DMS153 (cell line): Measurements from ENCODE around the gene TAF11L13.
"Not testable (repeated sequence)": the region's sequence is repeated elsewhere in the genome, so short reads cannot be mapped to it uniquely, and the experiment has no call there.

Experiments
- DNase-seq: peaks from one replicate; lab custom pipeline; 2025; lab: John Stamatoyannopoulos, UW

TAF11L13 gene

DNA sequence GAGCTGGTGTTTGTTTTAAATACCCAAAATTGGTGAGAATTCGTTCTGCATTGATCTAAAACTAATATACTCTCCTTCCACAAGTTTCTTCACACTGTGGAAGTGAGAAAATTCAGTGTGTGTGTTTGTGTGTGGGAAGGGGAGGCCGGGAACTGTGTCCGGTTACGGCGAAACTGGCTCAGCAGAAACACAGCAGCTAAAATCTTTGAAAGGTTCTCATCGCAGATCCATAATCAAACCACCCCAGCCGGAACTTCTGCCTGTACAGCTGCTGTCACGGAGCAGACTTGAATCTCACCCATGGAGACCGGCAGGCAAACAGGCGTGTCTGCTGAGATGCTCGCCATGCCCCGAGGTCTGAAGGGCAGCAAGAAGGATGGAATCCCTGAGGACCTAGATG, at the start of gene TAF11L13:
TSS of gene TAF11L13 (plus strand) at position 301 of the 400 bp plus-strand sequence.
- not testable (repeated sequence) for DNase-seq

GRCh38 chr5:17585658-17586057, 46.2 kb upstream of the TAF11L13 start, which contains the start of gene TAF11L7:
TSS of gene TAF11L7 (minus strand) at chr5:17585758.
- DNase-seq: not testable (repeated sequence)

DNA sequence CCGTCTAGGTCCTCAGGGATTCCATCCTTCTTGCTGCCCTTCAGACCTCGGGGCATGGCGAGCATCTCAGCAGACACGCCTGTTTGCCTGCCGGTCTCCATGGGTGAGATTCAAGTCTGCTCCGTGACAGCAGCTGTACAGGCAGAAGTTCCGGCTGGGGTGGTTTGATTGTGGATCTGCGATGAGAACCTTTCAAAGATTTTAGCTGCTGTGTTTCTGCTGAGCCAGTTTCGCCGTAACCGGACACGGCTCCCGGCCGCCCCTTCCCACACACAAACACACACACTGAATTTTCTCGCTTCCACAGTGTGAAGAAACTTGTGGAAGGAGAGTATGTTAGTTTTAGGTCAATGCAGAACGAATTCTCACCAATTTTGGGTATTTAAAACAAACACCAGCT, 41.0 kb upstream of the TAF11L13 start, which contains the start of gene TAF11L8:
TSS of gene TAF11L8 (minus strand) at position 101 of the 400 bp plus-strand sequence.
- not testable (repeated sequence) for DNase-seq

DNA sequence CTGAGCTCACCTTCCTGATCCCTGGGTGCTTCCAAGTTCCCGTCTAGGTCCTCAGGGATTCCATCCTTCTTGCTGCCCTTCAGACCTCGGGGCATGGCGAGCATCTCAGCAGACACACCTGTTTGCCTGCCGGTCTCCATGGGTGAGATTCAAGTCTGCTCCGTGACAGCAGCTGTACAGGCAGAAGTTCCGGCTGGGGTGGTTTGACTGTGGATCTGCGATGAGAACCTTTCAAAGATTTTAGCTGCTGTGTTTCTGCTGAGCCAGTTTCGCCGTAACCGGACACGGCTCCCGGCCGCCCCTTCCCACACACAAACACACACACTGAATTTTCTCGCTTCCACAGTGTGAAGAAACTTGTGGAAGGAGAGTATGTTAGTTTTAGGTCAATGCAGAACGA, 37.6 kb upstream of the TAF11L13 start, which contains the start of gene TAF11L9:
TSS of gene TAF11L9 (minus strand) at position 140 of the 400 bp plus-strand sequence.
- DNase-seq: not testable (repeated sequence)

DNA sequence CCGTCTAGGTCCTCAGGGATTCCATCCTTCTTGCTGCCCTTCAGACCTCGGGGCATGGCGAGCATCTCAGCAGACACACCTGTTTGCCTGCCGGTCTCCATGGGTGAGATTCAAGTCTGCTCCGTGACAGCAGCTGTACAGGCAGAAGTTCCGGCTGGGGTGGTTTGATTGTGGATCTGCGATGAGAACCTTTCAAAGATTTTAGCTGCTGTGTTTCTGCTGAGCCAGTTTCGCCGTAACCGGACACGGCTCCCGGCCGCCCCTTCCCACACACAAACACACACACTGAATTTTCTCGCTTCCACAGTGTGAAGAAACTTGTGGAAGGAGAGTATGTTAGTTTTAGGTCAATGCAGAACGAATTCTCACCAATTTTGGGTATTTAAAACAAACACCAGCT, 34.2 kb upstream of the TAF11L13 start, which contains the start of gene TAF11L10:
TSS of gene TAF11L10 (minus strand) at position 101 of the 400 bp plus-strand sequence.
- DNase-seq: not testable (repeated sequence)

GRCh38 chr5:17603880-17604279, 28.0 kb upstream of the TAF11L13 start, which contains the start of gene TAF11L11:
TSS of gene TAF11L11 (plus strand) at chr5:17604183.
- DNase-seq: not testable (repeated sequence)

- DNase-seq: no peak
These were observed 26.9 kb upstream of the TAF11L13 start for GRCh38 chr5:17604951-17605350.

GRCh38 chr5:17607461-17607860, 24.4 kb upstream of the TAF11L13 start:
- DNase-seq: not testable (repeated sequence)

GRCh38 chr5:17610092-17610491, 21.8 kb upstream of the TAF11L13 start, which contains the start of gene TAF11L12:
TSS of gene TAF11L12 (plus strand) at chr5:17610392.
- not testable (repeated sequence) for DNase-seq

- no peak for DNase-seq
These were observed 16.8 kb upstream of the TAF11L13 start for GRCh38 chr5:17614872-17615605.

DNA sequence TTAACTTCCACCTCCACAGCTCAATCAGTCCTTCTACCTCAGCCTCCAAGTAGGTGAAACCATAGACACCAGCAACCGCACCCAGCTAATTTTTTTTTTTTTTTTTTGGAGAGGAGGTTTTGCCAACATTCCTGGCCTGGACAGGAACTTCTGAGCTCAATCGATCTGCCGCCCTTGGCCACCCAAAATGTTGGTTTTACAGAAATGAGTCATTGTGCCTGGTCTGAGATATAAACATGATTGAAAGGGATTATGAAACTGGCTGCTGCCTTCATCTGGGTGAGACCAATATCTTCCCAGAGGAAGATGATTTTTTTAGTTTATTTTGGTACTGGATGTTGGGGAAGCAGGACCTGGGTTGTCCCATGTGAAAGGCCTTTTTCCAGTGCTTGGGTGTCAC, 12.5 kb upstream of the TAF11L13 start:
- DNase-seq: no peak

GRCh38 chr5:17620627-17621026, 11.3 kb upstream of the TAF11L13 start:
- no peak for DNase-seq

DNA sequence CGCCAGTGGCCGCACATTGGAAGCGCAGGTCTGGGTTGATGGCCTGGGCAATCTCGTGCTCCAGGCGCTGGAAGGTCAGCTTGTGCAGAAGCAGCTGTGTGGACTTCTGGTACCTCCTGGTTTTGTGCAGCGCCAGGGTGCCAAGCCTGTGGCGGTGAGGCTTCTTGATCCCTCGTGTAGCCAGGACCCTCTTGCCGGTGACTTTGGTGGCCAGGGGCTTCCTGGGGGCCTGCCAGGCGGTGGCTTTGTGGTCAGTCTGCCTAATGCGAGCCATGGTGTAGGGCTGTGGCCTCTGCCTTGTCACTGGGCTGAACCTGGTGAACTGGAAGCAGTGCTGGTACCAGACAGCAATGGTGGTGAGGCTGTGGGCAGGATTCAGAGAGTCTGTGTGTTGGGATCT, 6.2 kb upstream of the TAF11L13 start:
- no peak for DNase-seq

- DNase-seq: no peak
These were observed 2.3 kb downstream of the TAF11L13 start, which contains the start of gene TAF11L14 for GRCh38 chr5:17634160-17634559. TSS of gene TAF11L14 (plus strand) at chr5:17634460.

DNA sequence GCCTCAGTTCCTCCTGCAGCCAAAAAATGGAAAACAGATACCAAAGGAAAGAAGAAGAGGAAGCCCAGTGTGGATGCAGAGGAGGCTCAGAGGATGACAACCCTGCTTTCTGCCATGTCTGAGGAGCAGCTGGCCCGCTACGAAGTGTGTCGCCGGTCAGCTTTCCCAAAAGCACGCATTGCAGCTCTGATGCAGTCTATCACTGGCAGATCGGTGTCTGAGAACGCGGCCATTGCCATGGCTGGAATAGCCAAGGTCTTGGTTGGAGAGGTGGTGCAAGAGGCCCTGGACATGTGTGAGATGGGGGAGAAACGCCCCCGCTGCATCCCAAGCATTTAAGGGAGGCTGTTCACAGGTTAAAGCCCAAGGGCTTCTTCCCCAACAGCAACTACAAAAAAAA, 17.3 kb downstream of the TAF11L13 start:
- not testable (repeated sequence) for DNase-seq

GRCh38 chr5:17655201-17655759, 23.4 kb downstream of the TAF11L13 start:
- DNase-seq: not testable (repeated sequence)

- no peak for DNase-seq
These were observed 24.0 kb downstream of the TAF11L13 start for GRCh38 chr5:17655921-17656320.

GRCh38 chr5:17663182-17663581, 31.3 kb downstream of the TAF11L13 start:
- DNase-seq: no peak

- DNase-seq: no peak
These were observed 33.9 kb downstream of the TAF11L13 start for GRCh38 chr5:17665836-17666235.

GRCh38 chr5:17666726-17667235, 34.9 kb downstream of the TAF11L13 start:
- no peak for DNase-seq

DNA sequence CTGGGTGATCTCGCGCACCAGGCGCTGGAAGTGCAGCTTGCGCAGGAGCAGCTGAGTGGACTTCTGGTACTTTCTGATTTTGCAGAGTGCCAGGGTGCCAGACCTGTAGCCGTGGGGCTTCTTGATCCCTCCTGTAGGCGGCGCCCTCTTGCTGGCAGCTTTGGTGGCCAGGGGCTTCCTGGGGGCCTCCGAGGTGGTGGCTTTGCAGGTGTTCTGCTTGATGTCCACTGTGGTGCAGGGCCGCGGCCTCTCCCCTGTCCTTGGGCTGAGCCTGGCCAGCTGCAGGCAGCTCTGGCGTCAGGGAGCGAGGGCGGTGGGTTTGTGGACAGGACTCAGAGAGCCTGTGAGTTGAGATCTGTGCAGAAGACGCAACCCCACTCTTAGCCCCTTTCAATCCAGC, 38.5 kb downstream of the TAF11L13 start:
- no peak for DNase-seq

DNA sequence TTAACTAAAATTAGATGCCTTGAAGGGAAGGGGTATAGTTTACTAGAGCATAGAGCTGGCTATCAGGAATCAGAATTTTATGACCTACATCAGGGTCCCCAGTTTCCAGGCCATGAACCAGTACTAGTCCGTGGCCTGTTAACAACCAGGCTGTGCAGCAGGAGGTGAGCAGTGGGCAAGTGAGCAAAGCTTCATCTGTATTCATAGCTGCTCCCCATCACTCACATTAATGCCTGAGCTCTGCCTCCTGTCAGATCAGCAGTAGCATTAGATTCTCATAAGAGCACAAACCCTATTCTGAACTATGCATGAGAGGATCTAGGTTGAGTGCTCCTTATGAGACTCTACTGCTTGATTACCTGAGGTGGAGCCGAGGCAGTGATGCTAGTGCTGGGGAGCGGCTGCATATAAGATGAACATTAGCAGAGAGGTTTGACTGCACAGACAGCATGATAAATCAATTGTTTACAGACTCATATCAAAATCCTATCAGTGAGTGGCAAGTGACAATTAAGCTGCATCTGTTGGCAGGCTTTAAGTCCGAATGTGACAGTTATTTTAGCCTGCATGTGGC, 47.0 kb downstream of the TAF11L13 start:
- no peak for DNase-seq
